Stimulated activated naive CD4-positive, alpha-beta T cell (primary cell): ENCODE measurements around the gene MAMLD1.
"Not testable (repeated sequence)": the region's sequence is repeated elsewhere in the genome, so short reads cannot be mapped to it uniquely, and the experiment has no call there.

ENCODE experiments used
- DNase-seq, 6 experiments: peaks; one replicate each; lab custom pipeline; 2025; lab: John Stamatoyannopoulos, UW

MAMLD1 gene

GRCh38 chrX:150362599-150363481 is at the start of gene MAMLD1:
Gene MAMLD1 (plus strand): TSS chrX:150363317. CDS start chrX:150445517, 82,200 bp downstream.
- DNase-seq, result peak in 5 of 6 experiments; percentile 16 to 36 (median 27)

- DNase-seq, result no peak
Measured at GRCh38 chrX:150313514-150313913, 49.6 kb upstream of the MAMLD1 start.

GRCh38 chrX:150314186-150314585 is 48.9 kb upstream of the MAMLD1 start:
- no peak for DNase-seq

- no peak for DNase-seq
Measured at GRCh38 chrX:150316564-150316963, 46.6 kb upstream of the MAMLD1 start.

GRCh38 chrX:150323020-150323419 is 40.1 kb upstream of the MAMLD1 start:
- DNase-seq, result no peak

GRCh38 chrX:150324035-150324728 is 38.9 kb upstream of the MAMLD1 start:
- DNase-seq, result no peak

GRCh38 chrX:150324919-150325318 is 38.2 kb upstream of the MAMLD1 start:
- DNase-seq, result no peak

GRCh38 chrX:150326541-150327247 is 36.4 kb upstream of the MAMLD1 start:
- DNase-seq, result no peak

- no peak for DNase-seq
Measured at GRCh38 chrX:150329282-150329681, 33.8 kb upstream of the MAMLD1 start.

- no peak for DNase-seq
Measured at GRCh38 chrX:150329868-150330267, 33.2 kb upstream of the MAMLD1 start.

GRCh38 chrX:150332023-150332422 is 31.1 kb upstream of the MAMLD1 start:
- no peak for DNase-seq

GRCh38 chrX:150334100-150334499 is 29.0 kb upstream of the MAMLD1 start:
- DNase-seq, result no peak

- no peak for DNase-seq
Measured at GRCh38 chrX:150334981-150335380, 28.1 kb upstream of the MAMLD1 start.

GRCh38 chrX:150337026-150337425 is 26.1 kb upstream of the MAMLD1 start:
- no peak for DNase-seq

- no peak for DNase-seq
Measured at GRCh38 chrX:150337536-150337935, 25.6 kb upstream of the MAMLD1 start.

- no peak for DNase-seq
Measured at GRCh38 chrX:150338615-150339014, 24.5 kb upstream of the MAMLD1 start.

GRCh38 chrX:150339736-150340135 is 23.4 kb upstream of the MAMLD1 start:
- no peak for DNase-seq

- not testable (repeated sequence) for DNase-seq
Measured at GRCh38 chrX:150340326-150340725, 22.8 kb upstream of the MAMLD1 start.

GRCh38 chrX:150347471-150347870 is 15.6 kb upstream of the MAMLD1 start:
- no peak for DNase-seq

GRCh38 chrX:150348365-150348764 is 14.8 kb upstream of the MAMLD1 start:
- DNase-seq, result no peak

GRCh38 chrX:150352114-150352513 is 11.0 kb upstream of the MAMLD1 start:
- no peak for DNase-seq

- no peak for DNase-seq
Measured at GRCh38 chrX:150352581-150352980, 10.5 kb upstream of the MAMLD1 start.

- DNase-seq, result no peak
Measured at GRCh38 chrX:150355913-150356312, 7.2 kb upstream of the MAMLD1 start.
